ENCODE data around the gene WHRN.

WHRN gene

GRCh38 chr9:114356792-114357191 is 148.5 kb downstream of the WHRN start:
- no peak overlapping the region for H2AFZ ChIP-seq (ENCODE audit: low read depth)
- no peak overlapping the region for H3K27ac ChIP-seq
- no peak overlapping the region for H3K9ac ChIP-seq
- H3K27me3 ChIP-seq (ENCODE audit: insufficient read depth, low read depth): no peaks in the 10 kb centered on the region
- no peaks in the 10 kb centered on the region for H4K20me1 ChIP-seq (ENCODE audit: insufficient read depth)
- H3K36me3 ChIP-seq (ENCODE audit: insufficient read depth): peaks cover 20% of the 10 kb centered on the region
- peaks cover 6% of the 10 kb centered on the region for H3K4me1 ChIP-seq (ENCODE audit: low read depth, poor library complexity, severe bottlenecking)
- H3K79me2 ChIP-seq (ENCODE audit: insufficient read depth, low read depth): no peaks in the 10 kb centered on the region
- H3K4me2 ChIP-seq: no peak overlapping the region
- no peak for TF ChIP-seq CTCF (conservative IDR thresholded peaks at IDR 0.05; ENCODE audit: low read depth, low read length)
- no peak overlapping the region for H3K4me3 ChIP-seq (IDR thresholded peaks at IDR 0.05; ENCODE audit: insufficient read depth, low read depth, low read length)

- Histone ChIP-seq H3K79me2 (ENCODE audit: insufficient read depth, low read depth) (no peaks in the 10 kb centered on the region), H3K36me3 (ENCODE audit: insufficient read depth) (peaks cover 13% of the 10 kb centered on the region)
Measured at GRCh38 chr9:114355821-114356220, 149.5 kb downstream of the WHRN start.

More at GRCh38 chr9:114355821-114356220, 149.5 kb downstream of the WHRN start:
- Histone ChIP-seq H3K27ac (no peak overlapping the region), H3K9ac (no peak overlapping the region), H3K4me1 (ENCODE audit: low read depth, poor library complexity, severe bottlenecking) (peaks cover 16% of the 10 kb centered on the region), H4K20me1 (ENCODE audit: insufficient read depth) (no peaks in the 10 kb centered on the region), H3K4me3 (IDR thresholded peaks at IDR 0.05; ENCODE audit: insufficient read depth, low read depth, low read length) (no peak overlapping the region), H3K4me2 (no peak overlapping the region), H2AFZ (ENCODE audit: low read depth) (no peak overlapping the region), H3K27me3 (ENCODE audit: insufficient read depth, low read depth) (no peaks in the 10 kb centered on the region)
- no peak for TF ChIP-seq CTCF (conservative IDR thresholded peaks at IDR 0.05; ENCODE audit: low read depth, low read length)
